ENCODE measurements around the gene MRPL23. TPM values are rescaled to one million over a fixed set of nuclear protein-coding genes. Genes with fewer than 3 reads are reported as not detected.
"Not testable (repeated sequence)": the region's sequence is repeated elsewhere in the genome, so short reads cannot be mapped to it uniquely, and the experiment has no call there.

The MRPL23 gene
- total and polyA plus RNA-seq, 4 donors, result 34.8 to 250 (median 107) TPM

- ATAC-seq (ENCODE audit: insufficient read depth, low FRiP score) (no peak), DNase-seq (no peak)
- H3K27me3 ChIP-seq (ENCODE audit: control insufficient read depth in 3 of 3, insufficient read depth in 3 of 3, low read length in 2 of 3), result peaks cover 0 to 3% (median 0%) of the 10 kb centered on the region in 3 donors
- 88 to 90% methylated on average over 27 of the region's 27 CpGs for WGBS, 2 donors
- no peak overlapping the region for H3K4me3 ChIP-seq
- no peak overlapping the region for H3K27ac ChIP-seq (ENCODE audit: low read depth in 1 of 2, low read length in 1 of 2)
- no peaks in the 10 kb centered on the region for H3K36me3 ChIP-seq (ENCODE audit: control insufficient read depth in 4 of 4, insufficient read depth in 4 of 4, low read length in 4 of 4)
- no peak for TF ChIP-seq CTCF (IDR thresholded peaks at IDR 0.05; ENCODE audit: control extremely low read depth, extremely low read depth)
- H3K9me3 ChIP-seq (ENCODE audit: control insufficient read depth in 4 of 4, insufficient read depth in 3 of 4, low read length in 3 of 4), result no peaks in the 10 kb centered on the region
- peaks cover 0 to 9% (median 3%) of the 10 kb centered on the region in 5 donors for H3K4me1 ChIP-seq (ENCODE audit: control insufficient read depth in 5 of 5, insufficient read depth in 5 of 5, low read length in 5 of 5)
- H3K9ac ChIP-seq (ENCODE audit: insufficient read depth in 1 of 2, low read length in 2 of 2), result no peak overlapping the region
Measured at GRCh38 chr11:1938343-1939005, 8.7 kb upstream of the MRPL23 start.

DNA sequence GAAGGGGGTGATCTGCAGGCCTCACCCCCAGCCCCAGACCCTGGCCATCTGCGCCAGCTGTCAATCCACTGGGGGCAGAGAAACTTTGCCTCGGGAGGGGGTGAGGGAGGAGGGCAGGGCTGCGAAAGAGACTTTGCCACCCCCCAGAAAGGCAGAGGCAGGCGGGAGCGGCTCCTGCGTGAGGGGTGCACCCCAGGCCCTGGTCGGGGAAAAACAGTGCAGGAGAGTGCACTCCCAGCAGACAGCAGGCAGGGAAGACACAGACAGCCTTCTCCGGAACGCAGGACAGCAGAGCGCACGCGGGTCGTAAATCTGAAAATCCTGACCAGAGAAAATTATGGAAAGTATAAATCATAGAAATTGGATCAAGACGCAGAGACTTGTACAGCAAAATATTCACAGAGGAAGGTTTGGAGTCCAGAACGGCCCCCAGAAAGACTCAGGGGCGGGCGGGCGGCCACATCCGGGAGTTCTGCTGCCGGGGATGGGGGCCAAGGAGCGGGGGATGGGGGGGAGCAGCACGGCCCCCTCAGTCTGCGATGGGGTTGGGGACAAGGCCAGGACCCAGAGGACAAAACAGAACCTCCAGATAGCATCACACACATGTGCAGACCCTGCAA is 8.0 kb upstream of the MRPL23 start:
- no peak overlapping the region for H3K4me3 ChIP-seq
- DNase-seq (peak; percentile 60 to 73 (median 62)), ATAC-seq (ENCODE audit: insufficient read depth, low FRiP score) (no peak)
- H3K9ac ChIP-seq (ENCODE audit: insufficient read depth in 1 of 2, low read length in 2 of 2), result peak overlapping the region in 1 of 2 donors; percentile 55
- no peaks in the 10 kb centered on the region for H3K9me3 ChIP-seq (ENCODE audit: control insufficient read depth in 4 of 4, insufficient read depth in 3 of 4, low read length in 3 of 4)
- peaks cover 0 to 3% (median 0%) of the 10 kb centered on the region in 3 donors for H3K27me3 ChIP-seq (ENCODE audit: control insufficient read depth in 3 of 3, insufficient read depth in 3 of 3, low read length in 2 of 3)
- TF ChIP-seq CTCF (IDR thresholded peaks at IDR 0.05; ENCODE audit: control extremely low read depth, extremely low read depth), result no peak
- no peaks in the 10 kb centered on the region for H3K36me3 ChIP-seq (ENCODE audit: control insufficient read depth in 4 of 4, insufficient read depth in 4 of 4, low read length in 4 of 4)
- no peak overlapping the region for H3K27ac ChIP-seq (ENCODE audit: low read depth in 1 of 2, low read length in 1 of 2)
- peaks cover 0 to 9% (median 3%) of the 10 kb centered on the region in 5 donors for H3K4me1 ChIP-seq (ENCODE audit: control insufficient read depth in 5 of 5, insufficient read depth in 5 of 5, low read length in 5 of 5)
- 18 to 28% methylated on average over 23 of the region's 23 CpGs for WGBS, 2 donors

GRCh38 chr11:1939788-1940187 is 7.3 kb upstream of the MRPL23 start:
- not testable (repeated sequence) for ATAC-seq (ENCODE audit: insufficient read depth, low FRiP score)
- 86 to 100% methylated on average over 1 of the region's 1 CpG for WGBS, 2 donors
- DNase-seq, result peak in 2 of 3 donors; percentile 41 to 47

DNA sequence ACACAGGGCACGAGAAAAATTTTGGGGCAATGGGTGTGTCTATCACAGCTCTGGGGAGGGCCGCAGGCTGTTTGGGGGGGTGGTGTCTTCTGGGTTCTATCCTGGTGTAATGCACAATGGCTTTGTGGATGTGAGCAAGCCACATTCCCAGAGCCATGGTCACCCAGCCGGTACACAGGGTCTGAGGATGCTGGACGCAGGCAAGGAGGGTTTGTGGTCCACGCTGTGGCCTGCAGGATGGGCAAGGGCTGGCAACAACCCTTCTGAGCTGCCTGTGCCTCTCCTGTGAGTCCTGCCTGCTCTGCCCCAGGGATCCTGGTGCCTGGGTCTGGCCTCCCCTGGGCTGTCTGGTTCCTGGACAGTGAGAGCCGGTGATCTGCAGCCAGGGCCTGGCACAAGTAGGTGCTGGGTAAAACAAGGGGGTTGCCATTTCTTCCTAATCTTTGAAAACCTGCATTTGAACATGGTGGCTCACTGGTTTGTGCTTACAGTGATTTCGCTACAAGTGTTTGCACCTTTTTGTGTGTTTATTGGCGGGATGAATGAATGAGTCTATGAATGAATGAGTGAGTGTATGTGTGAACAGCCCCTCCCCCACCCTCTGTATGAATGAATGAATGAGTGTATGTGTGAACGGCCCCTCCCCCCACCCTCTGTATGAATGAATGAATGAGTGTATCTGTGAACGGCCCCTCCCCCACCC is 4.4 kb upstream of the MRPL23 start:
- 87 to 92% methylated on average over 10 of the region's 10 CpGs for WGBS, 2 donors
- TF ChIP-seq CTCF (IDR thresholded peaks at IDR 0.05; ENCODE audit: control extremely low read depth, extremely low read depth), result no peak
- no peak for DNase-seq

More at GRCh38 chr11:1939788-1940187, 7.3 kb upstream of the MRPL23 start:
- not testable (repeated sequence) for H3K4me1 ChIP-seq (ENCODE audit: control insufficient read depth in 5 of 5, insufficient read depth in 5 of 5, low read length in 5 of 5); H3K9me3 ChIP-seq (ENCODE audit: control insufficient read depth in 4 of 4, insufficient read depth in 3 of 4, low read length in 3 of 4); H3K36me3 ChIP-seq (ENCODE audit: control insufficient read depth in 4 of 4, insufficient read depth in 4 of 4, low read length in 4 of 4); H3K9ac ChIP-seq (ENCODE audit: insufficient read depth in 1 of 2, low read length in 2 of 2); H3K27me3 ChIP-seq (ENCODE audit: control insufficient read depth in 3 of 3, insufficient read depth in 3 of 3, low read length in 2 of 3); H3K27ac ChIP-seq (ENCODE audit: low read depth in 1 of 2, low read length in 1 of 2); H3K4me3 ChIP-seq

More for the DNA sequence above, 4.4 kb upstream of the MRPL23 start:
- no peaks in the 10 kb centered on the region for H3K36me3 ChIP-seq (ENCODE audit: control insufficient read depth in 4 of 4, insufficient read depth in 4 of 4, low read length in 4 of 4)
- peaks cover 0 to 3% (median 0%) of the 10 kb centered on the region in 3 donors for H3K27me3 ChIP-seq (ENCODE audit: control insufficient read depth in 3 of 3, insufficient read depth in 3 of 3, low read length in 2 of 3)
- peaks cover 0 to 9% (median 3%) of the 10 kb centered on the region in 5 donors for H3K4me1 ChIP-seq (ENCODE audit: control insufficient read depth in 5 of 5, insufficient read depth in 5 of 5, low read length in 5 of 5)
- H3K4me3 ChIP-seq, result no peak overlapping the region
- no peaks in the 10 kb centered on the region for H3K9me3 ChIP-seq (ENCODE audit: control insufficient read depth in 4 of 4, insufficient read depth in 3 of 4, low read length in 3 of 4)
- H3K9ac ChIP-seq (ENCODE audit: insufficient read depth in 1 of 2, low read length in 2 of 2), result no peak overlapping the region
- H3K27ac ChIP-seq (ENCODE audit: low read depth in 1 of 2, low read length in 1 of 2), result no peak overlapping the region
- no peak for ATAC-seq (ENCODE audit: insufficient read depth, low FRiP score)

Data from lung (tissue), 12 donors.